H1 (cell line): Measurements from ENCODE around the gene TFF2. TPM values are rescaled to one million over a fixed set of nuclear protein-coding genes. Genes with fewer than 3 reads are reported as not detected.

ENCODE experiments used
- ATF3 ChIP-seq: IDR thresholded peaks from 2 replicates; pipeline ENCODE4 v1.6.1; 2011; ENCODE audit warnings: low read depth, mild to moderate bottlenecking, low read length; ENCODE audit not compliant: insufficient read depth
- BRCA1 ChIP-seq: IDR thresholded peaks from 2 replicates; pipeline ENCODE4 v1.6.1; 2012; ENCODE audit warnings: low read depth, low read length, improper control_type of control experiment
- CEBPB ChIP-seq: IDR thresholded peaks from 2 replicates; pipeline ENCODE4 v1.6.1; 2012; ENCODE audit warnings: low read depth, low read length
- CHD7 ChIP-seq: fragments of 300-600 bp; sonication (generic); IDR thresholded peaks from 2 replicates; pipeline ENCODE4 v1.7.1; 2012; ENCODE audit warnings: low read length, moderate library complexity, mild to moderate bottlenecking, inconsistent platforms; ENCODE audit not compliant: insufficient replicate concordance
- EZH2 ChIP-seq: fragments of 200-600 bp; sonication (generic); IDR thresholded peaks from 2 replicates; pipeline ENCODE4 v1.7.1; 2012; ENCODE audit warnings: low read depth, mild to moderate bottlenecking, moderate library complexity, low read length, inconsistent platforms; ENCODE audit not compliant: severe bottlenecking
- KDM1A ChIP-seq: fragments of 200-600, 300-600 bp; sonication (generic); IDR thresholded peaks from 2 replicates; pipeline ENCODE4 v1.7.1; 2016; ENCODE audit warnings: mild to moderate bottlenecking, low read length, borderline replicate concordance
- SP2 ChIP-seq: IDR thresholded peaks from 2 replicates; pipeline ENCODE4 v1.6.1; 2012; ENCODE audit warnings: mild to moderate bottlenecking, low read length, inconsistent platforms
- SP4 ChIP-seq: IDR thresholded peaks from 2 replicates; pipeline ENCODE4 v1.6.1; 2012; ENCODE audit warnings: low read length, inconsistent platforms
- YY1 ChIP-seq: IDR thresholded peaks from 2 replicates; pipeline ENCODE4 v1.6.1; 2011; ENCODE audit warnings: low read depth, mild to moderate bottlenecking, low read length
- ZNF274 ChIP-seq: IDR thresholded peaks from 2 replicates; pipeline ENCODE4 v1.7.0; 2012; ENCODE audit warnings: low read length, borderline replicate concordance; ENCODE audit errors: extremely low read depth
- polyA plus RNA-seq, 7 experiments: library from polyadenylated mRNA; depleted of rRNA in 3 of 7; stranded (reverse) in 5 of 7; unstranded in 2 of 7; fragments of >200 nt in 5 of 7; fragments of 200-250 nt in 2 of 7; gene quantifications; 1 replicate in 5 of 7; 2 replicates in 1 of 7; 4 replicates in 1 of 7; pipeline versions ENCODE4 v1.2.1 to v1.2.3, GENCODE V29; 2011 to 2013; ENCODE audit warnings: missing spikeins in 2 of 7, mixed read lengths in 2 of 7
- total RNA-seq: library from RNA; stranded (reverse); fragmentation: NEBNext Ultra II Directional; extraction: Animal tissue kit (Norgen Biotek cat#: 25700); gene quantifications from 2 replicates; pipeline ENCODE4 v1.2.1, GENCODE V29; 2021
- TF ChIP-seq, protein P1 (sequence below): IDR thresholded peaks from 2 replicates; pipeline ENCODE4 v1.6.1; 2011; ENCODE audit warnings: low read length, improper control_type of control experiment

Gene TFF2
- total and polyA plus RNA-seq, 2 of the 8 experiments (the other 6 are each of a cell fraction or from before 2014, with no cell fraction given), result not detected

- TF ChIP-seq CHD7, result no peak
- no peak for TF ChIP-seq YY1
- no peak for TF ChIP-seq ZNF274
- TF ChIP-seq EZH2, result no peak
- TF ChIP-seq BRCA1, result no peak
- TF ChIP-seq ATF3, result no peak
- TF ChIP-seq SP4, result no peak
- no peak for TF ChIP-seq CEBPB
- TF ChIP-seq KDM1A, result no peak
- TF ChIP-seq SP2, result no peak
- TF ChIP-seq, protein P1, sequence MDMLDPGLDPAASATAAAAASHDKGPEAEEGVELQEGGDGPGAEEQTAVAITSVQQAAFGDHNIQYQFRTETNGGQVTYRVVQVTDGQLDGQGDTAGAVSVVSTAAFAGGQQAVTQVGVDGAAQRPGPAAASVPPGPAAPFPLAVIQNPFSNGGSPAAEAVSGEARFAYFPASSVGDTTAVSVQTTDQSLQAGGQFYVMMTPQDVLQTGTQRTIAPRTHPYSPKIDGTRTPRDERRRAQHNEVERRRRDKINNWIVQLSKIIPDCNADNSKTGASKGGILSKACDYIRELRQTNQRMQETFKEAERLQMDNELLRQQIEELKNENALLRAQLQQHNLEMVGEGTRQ, result no peak
Observed at GRCh38 chr21:42343101-42343500, 7.7 kb downstream of the TFF2 start (continued).
